GM18511 (cell line): Measurements from ENCODE around the gene ZMIZ1.

Experiments used
- ATAC-seq: cut with Tn5 transposase; IDR thresholded peaks from one replicate; pipeline ENCODE4 v1.9.1; 2021; ENCODE audit warnings: mild to moderate bottlenecking, moderate library complexity; ENCODE audit not compliant: unreplicated experiment

The ZMIZ1 gene

DNA sequence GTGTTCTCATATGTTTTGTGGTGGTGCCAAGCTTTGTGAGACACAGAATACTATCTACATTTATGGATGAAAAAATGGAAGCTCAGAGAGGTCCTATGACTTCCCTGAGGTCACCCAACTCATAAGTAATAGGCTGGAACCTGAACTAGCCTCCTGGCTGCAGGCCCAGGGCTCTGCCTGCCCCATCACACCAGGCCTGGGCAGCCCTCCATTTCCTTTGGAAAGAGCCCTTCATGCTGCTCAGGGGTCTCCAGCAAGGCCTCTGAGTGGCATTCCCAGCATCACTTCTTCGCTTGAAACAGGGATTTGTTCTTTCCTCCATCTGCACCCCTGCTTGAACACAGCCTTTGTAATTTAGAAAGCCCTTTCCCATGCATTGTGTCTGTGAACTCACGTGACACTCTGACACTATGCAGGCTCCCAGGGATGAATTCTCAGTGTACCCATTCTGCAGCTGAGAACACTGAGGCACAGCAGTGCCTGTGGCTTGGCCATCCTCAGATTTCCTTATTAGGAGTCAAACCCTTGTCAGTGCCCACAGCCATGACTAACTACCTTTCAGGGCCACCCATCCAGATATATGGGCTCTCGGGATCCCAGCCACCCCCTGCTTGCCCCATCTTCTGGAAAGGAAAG is 150.7 kb downstream of the ZMIZ1 start:
- ATAC-seq = no peak

DNA sequence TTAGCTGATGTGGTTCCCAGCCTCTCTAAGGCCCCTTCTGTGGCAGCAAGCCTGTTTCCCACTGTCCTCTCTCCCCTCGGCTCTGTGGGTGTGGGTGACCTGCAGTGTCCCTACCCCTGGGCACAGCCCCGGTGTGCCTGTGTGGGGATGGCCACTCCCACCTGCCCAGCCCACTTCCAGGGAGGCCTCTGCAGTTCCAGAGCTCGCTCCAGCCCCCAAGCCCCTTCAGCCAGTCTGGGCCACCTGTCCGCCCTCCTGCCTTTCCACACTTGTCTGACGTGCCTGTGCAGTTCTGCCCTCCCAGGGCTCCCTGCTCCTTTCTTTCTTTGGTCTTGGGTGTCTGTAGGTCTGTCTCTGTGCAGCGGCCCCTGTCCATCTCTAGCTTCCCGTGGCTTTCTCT is 151.5 kb downstream of the ZMIZ1 start:
- no peak for ATAC-seq

- ATAC-seq = no peak
Measured at GRCh38 chr10:79221110-79222051, 152.6 kb downstream of the ZMIZ1 start.

DNA sequence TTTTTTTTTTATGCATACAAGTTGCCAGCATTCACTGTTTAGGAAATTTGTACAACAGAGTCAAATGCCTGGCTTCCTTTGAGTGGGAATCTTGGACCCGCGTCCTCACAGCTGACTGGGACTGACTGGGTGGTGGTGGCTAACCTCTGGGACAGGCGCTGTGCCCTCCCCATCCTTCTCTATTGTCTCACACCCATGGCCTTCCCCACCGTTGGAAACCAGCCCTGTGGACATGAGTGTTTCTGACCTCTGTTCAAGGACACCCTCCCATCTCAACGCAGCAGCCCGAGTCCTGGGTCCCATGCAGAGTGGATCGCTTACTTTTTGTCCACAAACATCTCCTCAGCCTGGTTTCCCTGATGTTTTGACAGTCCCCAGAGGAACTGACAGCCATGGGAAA is 153.4 kb downstream of the ZMIZ1 start:
- ATAC-seq = no peak

- no peak for ATAC-seq
Measured at GRCh38 chr10:79223091-79224048, 154.6 kb downstream of the ZMIZ1 start.

GRCh38 chr10:79224263-79224949 is 155.6 kb downstream of the ZMIZ1 start:
- no peak for ATAC-seq

GRCh38 chr10:79224992-79225391 is 156.2 kb downstream of the ZMIZ1 start:
- ATAC-seq = no peak

DNA sequence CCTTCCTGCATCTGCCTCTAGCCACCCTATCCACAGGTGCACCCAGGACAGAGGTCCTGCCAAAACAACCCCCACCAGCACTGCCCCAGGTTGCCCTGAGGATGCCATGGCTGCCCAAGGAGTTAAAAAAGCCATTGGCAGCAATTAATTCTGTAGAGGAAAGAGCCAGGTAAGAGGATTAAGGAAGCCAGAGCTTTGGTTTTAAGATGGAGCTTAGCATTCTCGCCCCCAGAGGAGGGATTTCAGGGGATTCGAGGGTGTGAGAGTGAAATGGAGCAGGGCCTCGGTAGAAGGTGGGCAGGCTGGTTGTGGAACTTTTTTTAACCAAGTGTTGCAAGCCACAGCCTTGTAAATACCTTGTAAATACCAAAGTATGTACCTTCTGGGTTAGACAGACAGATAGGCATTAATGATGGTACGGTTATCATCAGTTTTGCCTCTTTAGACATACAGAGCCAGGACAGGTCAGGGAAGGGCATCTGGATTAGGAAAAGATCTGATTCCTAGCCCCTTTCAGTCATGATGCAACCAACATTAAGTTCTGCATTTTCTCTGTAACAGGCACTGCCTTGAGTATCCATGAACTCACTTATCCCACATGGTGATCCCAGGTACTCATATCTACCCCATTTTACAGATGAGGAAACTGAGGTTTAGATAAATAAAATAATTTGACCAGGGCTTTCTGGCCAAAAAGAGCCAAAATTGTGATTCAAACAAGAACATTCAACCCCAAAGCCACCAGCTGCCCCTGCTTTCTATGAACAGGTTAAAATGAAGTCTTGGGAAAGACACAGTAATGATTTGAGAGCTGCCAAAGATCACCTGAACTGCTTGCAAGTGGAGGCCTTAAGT is 157.9 kb downstream of the ZMIZ1 start:
- ATAC-seq = no peak

GRCh38 chr10:79229071-79229541 is 160.3 kb downstream of the ZMIZ1 start:
- no peak for ATAC-seq

- no peak for ATAC-seq
Measured at GRCh38 chr10:79229830-79230327, 161.1 kb downstream of the ZMIZ1 start.

DNA sequence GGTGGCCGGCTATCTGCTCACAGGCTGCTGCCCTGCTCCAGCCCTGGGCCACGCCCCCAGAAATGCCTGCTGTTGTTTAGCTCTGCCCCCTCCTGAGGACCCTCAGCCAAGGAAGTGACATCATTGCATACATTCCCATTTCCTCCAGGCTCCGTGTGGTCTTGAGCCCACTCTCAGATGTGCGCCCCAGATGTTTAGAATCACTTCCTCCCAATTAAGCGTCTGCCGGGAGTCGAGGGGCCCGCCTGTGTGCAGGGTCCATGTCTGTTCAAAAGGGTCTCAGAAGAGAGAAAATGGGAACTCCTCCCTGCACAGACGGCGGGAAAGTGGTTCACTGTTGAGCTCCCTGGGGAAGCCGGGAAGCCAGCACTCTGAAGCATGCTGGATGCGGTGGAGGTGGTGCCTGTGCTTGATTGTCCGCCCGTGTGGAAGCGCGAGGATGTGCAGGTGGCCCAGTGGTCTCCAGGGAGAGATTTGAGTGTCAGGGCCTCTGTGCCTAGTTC is 161.6 kb downstream of the ZMIZ1 start:
- ATAC-seq = no peak

DNA sequence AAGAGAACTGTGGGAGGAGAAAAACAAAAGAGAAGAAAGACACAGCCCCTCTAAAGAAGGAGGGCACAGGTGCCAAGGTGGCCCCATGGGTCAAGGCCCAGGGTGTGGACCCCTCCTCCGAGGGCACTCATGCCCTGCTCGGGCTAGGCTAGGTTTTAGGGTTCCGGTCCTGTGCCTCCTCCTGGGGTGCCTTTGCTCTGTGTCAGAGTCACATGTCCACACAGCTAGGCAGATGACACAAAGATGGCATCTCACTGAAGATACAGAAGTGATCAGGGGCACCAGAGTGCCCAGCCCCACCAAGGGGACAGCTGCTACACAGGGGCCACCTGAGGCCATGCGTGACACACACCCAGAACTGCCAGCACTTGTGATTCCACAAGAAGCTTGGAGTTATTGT is 162.1 kb downstream of the ZMIZ1 start:
- no peak for ATAC-seq

DNA sequence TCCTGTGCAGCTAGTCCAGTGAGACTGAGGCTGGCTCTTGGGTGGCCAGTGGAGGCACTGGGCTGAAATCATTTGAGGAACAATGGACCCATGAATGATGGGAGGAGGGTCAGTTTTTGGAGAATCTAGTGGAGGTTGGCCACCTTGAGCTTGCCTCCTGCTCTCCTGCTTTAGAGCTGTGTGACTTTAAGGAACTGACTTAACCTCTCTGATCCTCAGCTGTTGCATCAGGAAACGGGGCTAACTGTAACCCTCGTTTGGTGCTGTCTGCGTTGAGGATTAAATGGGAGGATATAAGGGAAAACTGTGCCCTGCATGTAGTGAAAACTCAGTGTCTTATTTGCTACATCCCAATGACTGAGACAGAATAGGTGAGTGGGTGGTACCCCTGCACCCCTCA is 163.1 kb downstream of the ZMIZ1 start:
- no peak for ATAC-seq

DNA sequence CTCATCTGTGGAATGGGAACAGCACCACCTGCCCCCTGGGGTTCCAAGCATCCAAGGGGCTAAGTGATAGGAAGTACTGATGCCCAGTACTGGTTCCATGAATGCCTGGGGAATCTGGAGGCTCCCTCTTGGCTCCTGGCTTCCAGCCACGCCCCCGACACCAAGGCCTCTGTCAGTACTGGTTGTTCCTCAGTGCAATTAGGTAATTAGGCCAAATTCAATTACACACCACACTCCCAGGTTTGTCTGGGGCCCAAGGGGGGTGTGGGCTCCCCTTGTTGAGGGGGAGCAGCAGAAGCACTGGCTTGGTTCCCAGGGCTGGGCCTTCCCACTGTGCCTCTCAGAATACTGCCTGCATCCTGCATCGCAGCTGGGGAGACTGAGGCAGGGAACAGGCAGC is 164.1 kb downstream of the ZMIZ1 start:
- no peak for ATAC-seq

GRCh38 chr10:79234391-79235315 is 165.9 kb downstream of the ZMIZ1 start:
- ATAC-seq = no peak

DNA sequence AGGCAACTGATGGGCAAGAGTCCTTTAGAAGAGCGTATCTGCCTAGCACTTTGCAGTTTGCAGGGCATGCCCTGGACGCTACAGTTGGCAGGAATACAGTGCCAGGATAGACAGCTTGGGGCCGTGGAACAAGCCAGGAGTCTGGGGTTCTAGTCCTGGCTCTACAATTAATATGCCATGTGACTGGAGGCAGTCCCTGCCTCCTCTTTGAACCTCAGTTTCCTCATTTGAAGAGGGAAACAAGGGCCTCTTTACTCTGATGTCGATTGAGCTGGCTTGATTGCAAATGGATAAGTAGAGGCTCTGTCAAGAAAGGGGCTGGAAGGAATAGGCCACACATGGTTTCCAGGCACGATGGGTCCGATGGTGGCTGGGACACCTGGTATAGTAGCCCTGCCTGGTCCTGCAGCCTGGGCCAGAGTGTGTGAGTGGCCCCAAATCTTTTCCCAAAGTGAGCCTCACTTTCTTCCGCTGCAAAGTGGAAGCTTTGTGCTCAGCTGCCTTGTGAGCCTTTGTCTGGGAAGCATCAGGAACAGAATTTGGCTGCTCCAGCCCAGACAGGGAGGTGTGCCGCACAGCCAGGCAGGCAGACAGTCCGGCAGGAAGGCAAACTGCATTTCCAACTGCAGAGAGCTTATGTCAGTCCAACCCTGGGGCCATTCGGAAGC is 167.1 kb downstream of the ZMIZ1 start:
- no peak for ATAC-seq

DNA sequence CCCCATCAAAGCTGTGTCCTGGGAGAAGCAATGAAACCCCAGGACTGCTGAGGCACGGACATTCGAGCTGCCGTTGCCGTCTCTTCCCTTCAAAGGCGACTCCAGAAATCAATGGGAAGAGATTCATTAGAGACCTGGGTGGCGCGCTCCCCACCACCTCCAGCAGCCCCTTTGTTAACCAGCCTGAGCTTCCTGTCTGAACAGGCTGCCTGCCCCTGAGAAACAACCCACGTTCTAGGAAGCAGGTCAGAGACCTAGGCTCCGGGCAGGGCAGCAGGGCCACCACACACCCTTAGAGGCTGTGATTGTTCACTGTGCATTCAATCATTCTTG is 167.6 kb downstream of the ZMIZ1 start:
- no peak for ATAC-seq
